PC-3 (cell line): ENCODE measurements around the gene ABCG2. TPM values are rescaled to one million over a fixed set of nuclear protein-coding genes. Genes with fewer than 3 reads are reported as not detected.
A peak's percentile ranks its signal among the peaks of the same experiment; 100 is the strongest.
"Not testable (repeated sequence)": the region's sequence is repeated elsewhere in the genome, so short reads cannot be mapped to it uniquely, and the experiment has no call there.

Experiments used
- ATAC-seq: fragments of 200-7000 bp; cut with Tn5 transposase; 2 replicates; pipeline ENCODE4 v1.9.1; 2020; ENCODE audit warnings: mild to moderate bottlenecking, moderate library complexity
- BruUV-seq: library from RNA; stranded (reverse); fragments of 400-500 nt; replicated peaks from 2 replicates; lab custom pipeline; 2021; lab: Mats Ljungman, UMichigan
- CTCF ChIA-PET: fragments of 300-600 bp; sonication (Branson Sonifier 250); formaldehyde crosslinking; loops from one replicate; lab custom pipeline; 2022; ENCODE audit warnings: antibody characterized with exemption; lab: Charles Lee
- POLR2A ChIA-PET: fragments of 300-600 bp; sonication (Branson Sonifier 250); formaldehyde crosslinking; loops from one replicate; lab custom pipeline; 2022; ENCODE audit warnings: antibody characterized with exemption; ENCODE audit not compliant: unreplicated experiment; lab: Charles Lee
- DNase-seq: peaks from one replicate; pipeline ENCODE4 v3.0.0-alpha.2; 2015
- H2AFZ ChIP-seq: fragments of 300-600 bp; sonication (generic); 2 replicates; pipeline ENCODE4 v1.6.0; 2016; ENCODE audit warnings: antibody characterized with exemption, low read length
- H3F3A ChIP-seq: fragments of 300-600 bp; sonication (generic); one replicate; pipeline ENCODE4 v1.6.0; 2017; ENCODE audit warnings: antibody characterized with exemption, low read length, control low read depth, mild to moderate bottlenecking; ENCODE audit not compliant: unreplicated experiment
- H3K27ac ChIP-seq: fragments of 300-600 bp; sonication (generic); 2 replicates; pipeline ENCODE4 v1.5.1; 2016; ENCODE audit warnings: mild to moderate bottlenecking, low read length
- H3K27me3 ChIP-seq: fragments of 300-600 bp; sonication (generic); 2 replicates; pipeline ENCODE4 v1.6.1; 2016; ENCODE audit warnings: low read length, mixed read lengths
- H3K36me3 ChIP-seq: fragments of 300-600 bp; sonication (generic); 2 replicates; pipeline ENCODE4 v1.6.1; 2016; ENCODE audit warnings: low read depth, mixed run types, low read length, mixed read lengths
- H3K4me1 ChIP-seq: fragments of 300-600 bp; sonication (generic); 2 replicates; pipeline ENCODE4 v1.5.1; 2016; ENCODE audit warnings: low read length; ENCODE audit not compliant: insufficient read depth
- H3K4me2 ChIP-seq: fragments of 300-600 bp; sonication (generic); 2 replicates; pipeline ENCODE4 v1.6.0; 2016; ENCODE audit warnings: low read length
- H3K4me3 ChIP-seq: fragments of 300-600 bp; sonication (generic); 2 replicates; pipeline ENCODE4 v1.5.1; 2016; ENCODE audit warnings: mild to moderate bottlenecking, low read length, mixed read lengths
- H3K79me2 ChIP-seq: fragments of 300-600 bp; sonication (generic); 2 replicates; pipeline ENCODE4 v1.6.1; 2017; ENCODE audit warnings: low read length, mixed read lengths
- H3K9ac ChIP-seq: fragments of 300-600 bp; sonication (generic); 2 replicates; pipeline ENCODE4 v1.6.0; 2016; ENCODE audit warnings: mild to moderate bottlenecking, low read length
- H3K9me2 ChIP-seq: fragments of 300-600 bp; sonication (generic); replicated peaks from 2 replicates; pipeline ENCODE4 v1.6.1; 2016; ENCODE audit warnings: mixed run types, low read length, mixed read lengths
- H3K9me3 ChIP-seq: fragments of 300-600 bp; sonication (generic); 2 replicates; pipeline ENCODE4 v1.6.1; 2016; ENCODE audit warnings: low read length, mixed read lengths
- H4K20me1 ChIP-seq: fragments of 300-600 bp; sonication (generic); 2 replicates; pipeline ENCODE4 v1.6.1; 2016; ENCODE audit warnings: low read length, mixed read lengths
- EZH2 ChIP-seq: fragments of 300-600 bp; sonication (generic); IDR thresholded peaks from one replicate; pipeline ENCODE4 v1.6.1; 2017; ENCODE audit warnings: antibody characterized with exemption, mild to moderate bottlenecking, low read length; ENCODE audit not compliant: unreplicated experiment
- EZH2phosphoT487 ChIP-seq: fragments of 300-600 bp; sonication (generic); IDR thresholded peaks from 2 replicates; pipeline ENCODE4 v1.6.1; 2018; ENCODE audit warnings: mild to moderate bottlenecking, antibody characterized with exemption, low read length, borderline replicate concordance
- intact Hi-C: fragments of 100-400 bp; cut with micrococcal nuclease; formaldehyde crosslinking; loops from 2 replicates; pipeline ENCODE4 v1.9.0; 2023
- total RNA-seq: library from RNA; depleted of rRNA; stranded (reverse); fragments of >200 nt; gene quantifications from 2 replicates; pipeline ENCODE4 v1.2.3, GENCODE V29; 2014
- TF ChIP-seq, protein P1 (sequence below): fragments of 300-600 bp; sonication (generic); conservative IDR thresholded peaks from 2 replicates; pipeline ENCODE4 v1.5.1; 2017; ENCODE audit warnings: antibody characterized with exemption, low read depth, mild to moderate bottlenecking, low read length

The ABCG2 gene
- total RNA-seq, 1 experiment from 2014 or later: not detected

DNA sequence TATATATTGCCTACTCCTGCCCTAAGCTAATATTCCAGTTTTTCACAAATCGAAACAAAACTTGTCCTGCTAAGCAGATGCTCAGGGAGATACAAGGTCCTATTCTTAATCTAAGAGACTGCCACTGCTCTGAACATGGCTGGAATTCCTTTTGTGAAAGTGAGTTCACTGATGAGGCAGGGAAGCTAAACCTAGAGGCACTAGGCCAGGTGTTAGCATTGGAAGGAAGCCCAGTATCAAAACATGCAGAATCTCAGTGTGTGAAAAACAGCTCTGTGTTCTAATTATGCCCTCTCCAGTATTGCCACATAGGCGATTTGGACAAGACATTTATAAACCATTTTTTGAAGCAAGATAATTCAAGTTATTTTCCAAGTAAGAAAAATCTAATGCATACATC lies 47.6 kb downstream of the ABCG2 start:
- H3K27ac ChIP-seq: no peak overlapping the region

DNA sequence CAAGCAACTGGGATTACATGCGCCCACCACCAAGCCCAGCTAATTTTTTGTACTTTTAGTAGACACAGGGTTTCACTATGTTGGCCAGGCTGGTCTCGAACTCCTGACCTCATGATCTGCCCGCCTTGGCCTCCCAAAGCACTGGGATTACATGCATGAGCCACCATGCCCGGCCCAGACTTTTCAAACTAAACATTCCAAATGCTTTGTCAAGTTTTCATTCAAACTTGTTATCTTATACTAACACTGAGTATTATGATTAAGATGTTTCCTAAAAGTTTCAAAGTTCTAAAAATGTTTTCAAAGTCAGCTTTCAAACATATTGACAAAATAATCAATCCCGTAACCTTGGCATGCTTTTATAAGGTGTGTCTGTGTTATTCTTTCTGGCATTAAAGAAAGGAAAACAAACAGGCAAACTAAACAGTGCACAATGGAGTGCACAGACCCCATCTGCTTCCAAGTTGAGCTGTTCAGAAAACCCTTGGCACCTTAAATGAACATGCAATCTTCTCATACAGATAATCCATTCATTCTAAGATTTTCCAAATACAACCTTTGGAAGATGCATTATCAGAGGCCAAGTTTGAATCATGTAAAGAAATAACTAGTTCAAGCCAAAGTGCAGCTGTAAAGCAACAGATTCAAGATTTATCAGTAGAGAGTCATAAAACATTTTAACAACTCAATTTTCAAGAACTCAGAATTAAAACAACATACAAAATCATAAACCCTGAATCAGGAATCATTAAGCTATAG lies 49.1 kb downstream of the ABCG2 start:
- BruUV-seq: no TSS peak
- Histone ChIP-seq H3K4me1 (peaks cover 44% of the 10 kb centered on the region), H3K36me3 (no peaks in the 10 kb centered on the region), H3K4me2 (no peak overlapping the region), H3K27ac (no peak overlapping the region), H3K4me3 (no peak overlapping the region), H3K9me3 (no peaks in the 10 kb centered on the region), H3K9me2 (no peaks in the 10 kb centered on the region), H4K20me1 (no peaks in the 10 kb centered on the region), H3K27me3 (no peaks in the 10 kb centered on the region), H2AFZ (no peak overlapping the region), H3K79me2 (no peaks in the 10 kb centered on the region), H3F3A (no peaks in the 10 kb centered on the region), H3K9ac (no peak overlapping the region)
- TF ChIP-seq, protein P1, sequence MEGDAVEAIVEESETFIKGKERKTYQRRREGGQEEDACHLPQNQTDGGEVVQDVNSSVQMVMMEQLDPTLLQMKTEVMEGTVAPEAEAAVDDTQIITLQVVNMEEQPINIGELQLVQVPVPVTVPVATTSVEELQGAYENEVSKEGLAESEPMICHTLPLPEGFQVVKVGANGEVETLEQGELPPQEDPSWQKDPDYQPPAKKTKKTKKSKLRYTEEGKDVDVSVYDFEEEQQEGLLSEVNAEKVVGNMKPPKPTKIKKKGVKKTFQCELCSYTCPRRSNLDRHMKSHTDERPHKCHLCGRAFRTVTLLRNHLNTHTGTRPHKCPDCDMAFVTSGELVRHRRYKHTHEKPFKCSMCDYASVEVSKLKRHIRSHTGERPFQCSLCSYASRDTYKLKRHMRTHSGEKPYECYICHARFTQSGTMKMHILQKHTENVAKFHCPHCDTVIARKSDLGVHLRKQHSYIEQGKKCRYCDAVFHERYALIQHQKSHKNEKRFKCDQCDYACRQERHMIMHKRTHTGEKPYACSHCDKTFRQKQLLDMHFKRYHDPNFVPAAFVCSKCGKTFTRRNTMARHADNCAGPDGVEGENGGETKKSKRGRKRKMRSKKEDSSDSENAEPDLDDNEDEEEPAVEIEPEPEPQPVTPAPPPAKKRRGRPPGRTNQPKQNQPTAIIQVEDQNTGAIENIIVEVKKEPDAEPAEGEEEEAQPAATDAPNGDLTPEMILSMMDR: no peak
- TF ChIP-seq EZH2 (no peak), EZH2phosphoT487 (no peak)
- DNase-seq: no peak
- ChIA-PET POLR2A (no interaction called here), CTCF (no interaction called here)
- no peak for ATAC-seq
- intact Hi-C loops: loop anchor here (5.0 kb wide), 1 partner anchor 33 kb away; no protein-coding TSS in a partner anchor

More for the DNA sequence above, 47.6 kb downstream of the ABCG2 start:
- H3K36me3 ChIP-seq: no peaks in the 10 kb centered on the region
- no peaks in the 10 kb centered on the region for H3K27me3 ChIP-seq
- no peak overlapping the region for H3K4me3 ChIP-seq
- H3F3A ChIP-seq: no peaks in the 10 kb centered on the region
- H2AFZ ChIP-seq: no peak overlapping the region
- no peaks in the 10 kb centered on the region for H4K20me1 ChIP-seq
- intact Hi-C loops: no loop called here
- POLR2A ChIA-PET: interaction anchor here (0.5 kb wide), 1 partner anchor 34 kb away, joined by 5 read pairs; no protein-coding TSS in a partner anchor
- H3K9ac ChIP-seq: no peak overlapping the region
- TF ChIP-seq, protein P1: no peak
- TF ChIP-seq EZH2 (no peak), EZH2phosphoT487 (no peak)
- no TSS peak for BruUV-seq
- no peak for ATAC-seq
- H3K79me2 ChIP-seq: no peaks in the 10 kb centered on the region
- no peaks in the 10 kb centered on the region for H3K9me3 ChIP-seq
- no peaks in the 10 kb centered on the region for H3K9me2 ChIP-seq
- H3K4me2 ChIP-seq: no peak overlapping the region
- CTCF ChIA-PET: no interaction called here
- H3K4me1 ChIP-seq: peaks cover 29% of the 10 kb centered on the region
- no peak for DNase-seq

DNA sequence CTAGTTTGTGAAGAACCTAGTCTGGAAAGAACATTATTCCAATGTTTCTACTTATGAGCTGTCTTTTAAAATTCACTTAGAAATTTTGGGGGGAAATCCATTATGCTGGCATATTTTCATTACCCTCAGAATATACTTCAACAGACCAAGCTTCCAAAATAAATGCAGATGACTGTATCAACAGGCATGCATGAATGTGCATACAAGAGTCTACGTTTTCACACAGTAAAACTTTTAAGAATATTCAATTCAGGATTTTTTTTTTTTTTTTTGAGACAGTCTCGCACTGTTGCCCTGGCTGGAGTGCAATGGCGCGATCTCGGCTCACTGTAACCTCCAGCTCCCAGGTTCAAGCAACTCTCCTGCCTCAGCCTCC lies 49.7 kb downstream of the ABCG2 start:
- H3K4me3 ChIP-seq: no peak overlapping the region
- H3K9me3 ChIP-seq: no peaks in the 10 kb centered on the region
- H4K20me1 ChIP-seq: no peaks in the 10 kb centered on the region
- ChIA-PET CTCF (no interaction called here), POLR2A (no interaction called here)
- no peak for DNase-seq
- no peaks in the 10 kb centered on the region for H3K79me2 ChIP-seq
- H3K9ac ChIP-seq: no peak overlapping the region
- no TSS peak for BruUV-seq
- H3K4me2 ChIP-seq: no peak overlapping the region
- H3F3A ChIP-seq: no peaks in the 10 kb centered on the region
- H3K9me2 ChIP-seq: no peaks in the 10 kb centered on the region
- H3K36me3 ChIP-seq: no peaks in the 10 kb centered on the region
- intact Hi-C loops: loop anchor here (5.0 kb wide), 1 partner anchor 34 kb away; no protein-coding TSS in a partner anchor
- H3K27me3 ChIP-seq: no peaks in the 10 kb centered on the region
- no peak overlapping the region for H2AFZ ChIP-seq
- peaks cover 47% of the 10 kb centered on the region for H3K4me1 ChIP-seq
- TF ChIP-seq EZH2phosphoT487: no peak
- TF ChIP-seq EZH2: no peak
- TF ChIP-seq, protein P1: no peak
- no peak overlapping the region for H3K27ac ChIP-seq
- ATAC-seq: no peak

DNA sequence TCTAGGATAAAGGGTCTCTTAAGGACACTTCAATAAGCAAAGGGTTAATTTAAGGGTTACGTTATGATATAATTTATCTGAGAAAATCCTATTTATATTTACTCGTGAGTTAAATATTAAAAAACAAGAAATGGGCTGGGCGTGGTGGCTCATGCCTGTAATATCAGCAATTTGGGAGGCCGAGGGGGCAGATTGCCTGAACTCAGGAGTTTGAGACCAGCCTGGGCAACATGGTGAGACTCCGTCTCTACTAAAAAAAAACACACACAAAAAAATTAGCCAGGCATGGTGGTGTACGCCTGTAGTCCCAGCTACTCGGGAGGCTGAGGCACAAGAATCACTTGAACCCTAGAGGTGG lies 50.4 kb downstream of the ABCG2 start:
- H3K79me2 ChIP-seq, CTCF ChIA-PET, H3K9ac ChIP-seq, POLR2A ChIA-PET, BruUV-seq, H3K9me2 ChIP-seq, H3K27me3 ChIP-seq, H3K4me3 ChIP-seq, H3K4me2 ChIP-seq, ATAC-seq, H3F3A ChIP-seq, H2AFZ ChIP-seq, H3K36me3 ChIP-seq, DNase-seq, H4K20me1 ChIP-seq, H3K9me3 ChIP-seq: not testable (repeated sequence)
- peak overlapping the region; percentile 70; the same call in 1 of the 2 replicates for H3K27ac ChIP-seq
- H3K4me1 ChIP-seq: peaks cover 47% of the 10 kb centered on the region
- intact Hi-C loops: loop anchor here (5.0 kb wide), 1 partner anchor 34 kb away; no protein-coding TSS in a partner anchor
